Measurements from ENCODE around the gene GRID1. TPM values are rescaled to one million over a fixed set of nuclear protein-coding genes. Genes with fewer than 3 reads are reported as not detected.

Gene GRID1
- total and polyA plus RNA-seq, 9 of the 15 experiments (the other 6 are each of a cell fraction or from before 2014, with no cell fraction given), result 0.01 to 7.2 (median 1.2) TPM

- Histone ChIP-seq H2AFZ (ENCODE audit: low read depth, low read length) (no peak overlapping the region), H4K20me1 (replicated peaks; ENCODE audit: control insufficient read depth, insufficient read depth, low read length) (0 out of 2 replicates have a peak, but pooled peaks cover 5% of the 10 kb centered on the region), H3K27ac (ENCODE audit: extremely low read depth, low read depth, low read length) (no peak overlapping the region), H3K36me3 (ENCODE audit: control insufficient read depth, insufficient read depth, low read length) (no peaks in the 10 kb centered on the region), H3K9me1 (ENCODE audit: control insufficient read depth, insufficient read depth, low read length) (no peaks in the 10 kb centered on the region), H3K27me3 (ENCODE audit: control insufficient read depth in 2 of 2, insufficient read depth in 2 of 2, low read length in 2 of 2) (peaks cover 0 to 8% of the 10 kb centered on the region in 2 experiments; a peak in 1 of 5 replicates), H3K4me3 (no peak overlapping the region), H3K79me2 (ENCODE audit: control insufficient read depth, insufficient read depth, low read length) (no peaks in the 10 kb centered on the region), H3K9me3 (replicated peaks; ENCODE audit: control insufficient read depth, insufficient read depth, low read depth, low read length) (no peaks in the 10 kb centered on the region), H3K4me1 (replicated peaks in 1 of 2; ENCODE audit: control insufficient read depth in 2 of 2, insufficient read depth in 2 of 2, low read length in 2 of 2) (no peaks in the 10 kb centered on the region), H3K9ac (ENCODE audit: insufficient read depth in 1 of 2, low read depth in 2 of 2, low read length in 2 of 2) (no peak overlapping the region), H3K4me2 (ENCODE audit: insufficient read depth, low read length) (no peak overlapping the region)
- no peak for DNase-seq (ENCODE audit: extremely low read depth in 1 of 4, low spot score in 3 of 4)
- intact Hi-C loops (cut with micrococcal nuclease), result no loop called here
- no peak for ATAC-seq
- POLR2A ChIA-PET, result no interaction called here
- no peak for FAIRE-seq
- 0% methylated on average over 3 of the region's 6 CpGs for WGBS (ENCODE audit: insufficient coverage, low coverage, missing lambda C conversion rate)
- TF ChIP-seq MAFK (IDR thresholded peaks at IDR 0.05; ENCODE audit: low read length) (no peak), ZNF354B (CRISPR knock-in tag; IDR thresholded peaks at IDR 0.05) (no peak), ZNF589 (CRISPR knock-in tag; IDR thresholded peaks at IDR 0.05; ENCODE audit: low read depth) (no peak), ZKSCAN3 (CRISPR knock-in tag; IDR thresholded peaks at IDR 0.05) (no peak), DEAF1 (CRISPR knock-in tag; IDR thresholded peaks at IDR 0.05) (no peak), ZNF133 (CRISPR knock-in tag; IDR thresholded peaks at IDR 0.05) (no peak), SIX5 (IDR thresholded peaks at IDR 0.05; ENCODE audit: borderline replicate concordance in 1 of 2, insufficient read depth in 1 of 2, low read depth in 1 of 2, low read length in 2 of 2) (no peak), SMAD2 (IDR thresholded peaks at IDR 0.05; ENCODE audit: low read depth, low read length) (no peak)
- TF ChIP-seq, protein P1, sequence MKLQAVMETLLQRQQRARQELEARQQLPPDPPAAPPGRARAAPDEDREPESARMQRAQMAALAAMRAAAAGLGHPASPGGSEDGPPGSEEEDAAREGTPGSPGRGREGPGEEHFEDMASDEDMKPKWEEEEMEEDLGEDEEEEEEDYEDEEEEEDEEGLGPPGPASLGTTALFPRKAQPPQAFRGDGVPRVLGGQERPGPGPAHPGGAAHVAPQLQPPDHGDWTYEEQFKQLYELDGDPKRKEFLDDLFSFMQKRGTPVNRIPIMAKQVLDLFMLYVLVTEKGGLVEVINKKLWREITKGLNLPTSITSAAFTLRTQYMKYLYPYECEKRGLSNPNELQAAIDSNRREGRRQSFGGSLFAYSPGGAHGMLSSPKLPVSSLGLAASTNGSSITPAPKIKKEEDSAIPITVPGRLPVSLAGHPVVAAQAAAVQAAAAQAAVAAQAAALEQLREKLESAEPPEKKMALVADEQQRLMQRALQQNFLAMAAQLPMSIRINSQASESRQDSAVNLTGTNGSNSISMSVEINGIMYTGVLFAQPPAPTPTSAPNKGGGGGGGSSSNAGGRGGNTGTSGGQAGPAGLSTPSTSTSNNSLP (IDR thresholded peaks at IDR 0.05; ENCODE audit: borderline replicate concordance, low read depth, low read length), result no peak
- in situ Hi-C loops (cut with MboI), result no loop called here
- BruUV-seq (replicated peaks), result no TSS peak
- CTCF ChIA-PET (ENCODE audit: low intra/inter-chr PET ratio), result no interaction called here
These were observed 187.5 kb downstream of the GRID1 start for GRCh38 chr10:86179153-86179524.
